HG02678 (cell line): ENCODE results near the gene IL17RE.

Experiments
- ATAC-seq: cut with Tn5 transposase; IDR thresholded peaks from one replicate; pipeline ENCODE4 v1.9.1; 2021; ENCODE audit warnings: mild to moderate bottlenecking, moderate library complexity; ENCODE audit not compliant: unreplicated experiment

Gene IL17RE

DNA sequence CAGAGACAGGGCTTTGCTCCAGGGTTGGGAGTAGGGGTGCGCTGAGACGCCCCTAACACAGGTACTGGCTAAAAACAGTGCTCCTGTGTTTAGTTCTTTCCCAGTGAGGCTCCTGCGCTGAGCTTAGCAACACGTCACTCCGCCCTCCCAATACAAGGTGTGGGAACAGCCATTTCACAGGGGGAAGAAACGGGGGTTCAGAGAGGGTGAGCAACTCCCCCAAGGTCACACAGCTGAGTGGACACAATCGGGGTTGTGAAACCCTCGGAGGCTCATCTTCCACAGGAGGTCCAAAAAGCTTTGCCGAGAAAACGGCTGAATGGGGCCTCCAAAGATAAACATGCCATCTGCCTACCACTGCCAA is 48.9 kb downstream of the IL17RE start:
- no peak for ATAC-seq

DNA sequence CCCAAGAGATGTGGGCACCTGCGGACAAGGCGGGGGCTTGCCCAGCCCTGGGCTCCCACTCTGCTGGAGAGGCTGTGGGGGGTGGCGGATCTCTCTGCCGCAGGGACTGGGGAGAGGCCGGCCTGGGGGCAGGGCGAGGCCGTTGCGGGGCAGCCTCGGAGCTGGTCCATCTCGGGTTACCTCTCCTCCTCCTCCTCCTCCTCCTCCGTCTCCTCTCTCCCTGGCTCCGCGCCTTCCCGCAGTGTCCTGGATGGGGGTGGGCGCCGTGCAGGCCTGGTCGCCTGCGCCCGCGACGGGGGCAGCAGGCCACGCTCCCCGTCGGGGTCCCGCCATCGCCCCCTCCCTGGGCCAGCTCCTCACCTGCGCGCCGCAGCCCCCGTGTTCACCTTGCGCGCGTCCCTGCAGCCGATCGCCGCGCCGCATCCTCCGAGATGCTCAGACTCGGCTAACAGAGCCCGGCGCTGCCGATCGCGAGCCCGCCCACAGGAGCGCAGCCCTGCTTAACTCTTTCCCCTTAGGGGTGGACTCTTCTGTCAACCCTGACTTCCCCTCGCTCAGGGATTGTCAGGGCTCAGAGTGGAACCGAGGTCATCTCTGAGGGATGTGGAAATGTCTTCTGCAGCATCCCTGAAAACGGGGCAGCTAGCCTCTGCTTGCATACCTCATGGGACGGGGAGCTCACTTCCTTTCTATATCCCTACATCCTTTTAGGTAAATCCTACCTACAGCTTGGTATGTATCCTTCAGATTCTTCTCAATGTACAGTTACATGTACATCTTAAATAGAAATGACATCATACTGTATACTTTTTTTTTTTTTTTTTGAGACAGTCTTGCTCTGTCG is 49.5 kb downstream of the IL17RE start, which contains the start of gene PRRT3:
Gene PRRT3, minus strand, starts transcription at position 447 of the 844 bp plus-strand sequence. CDS start 2,293 bp downstream, outside the sequence.
- ATAC-seq = peak; percentile 69

DNA sequence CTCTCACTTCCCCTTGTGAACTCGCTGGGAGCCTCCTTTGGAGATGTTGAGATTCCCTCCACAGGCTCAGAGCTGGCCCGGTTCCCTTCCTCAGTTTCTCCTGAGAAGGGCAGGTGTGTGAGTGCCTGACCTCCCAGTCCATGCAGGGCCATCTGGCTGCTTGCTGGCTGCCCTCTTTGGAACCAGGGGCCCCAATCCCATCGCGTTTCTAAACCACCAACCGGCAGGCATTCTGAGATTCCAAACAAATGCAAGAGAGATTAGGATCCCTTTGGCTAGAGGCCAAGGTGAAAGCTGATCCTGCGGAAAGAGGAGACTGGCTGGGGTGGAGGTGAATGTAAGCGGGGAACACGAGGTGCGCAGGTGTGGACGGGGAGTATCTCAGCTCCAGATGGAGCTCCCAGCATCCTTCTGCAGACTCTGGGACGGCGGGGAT is 52.4 kb downstream of the IL17RE start:
- no peak for ATAC-seq

DNA sequence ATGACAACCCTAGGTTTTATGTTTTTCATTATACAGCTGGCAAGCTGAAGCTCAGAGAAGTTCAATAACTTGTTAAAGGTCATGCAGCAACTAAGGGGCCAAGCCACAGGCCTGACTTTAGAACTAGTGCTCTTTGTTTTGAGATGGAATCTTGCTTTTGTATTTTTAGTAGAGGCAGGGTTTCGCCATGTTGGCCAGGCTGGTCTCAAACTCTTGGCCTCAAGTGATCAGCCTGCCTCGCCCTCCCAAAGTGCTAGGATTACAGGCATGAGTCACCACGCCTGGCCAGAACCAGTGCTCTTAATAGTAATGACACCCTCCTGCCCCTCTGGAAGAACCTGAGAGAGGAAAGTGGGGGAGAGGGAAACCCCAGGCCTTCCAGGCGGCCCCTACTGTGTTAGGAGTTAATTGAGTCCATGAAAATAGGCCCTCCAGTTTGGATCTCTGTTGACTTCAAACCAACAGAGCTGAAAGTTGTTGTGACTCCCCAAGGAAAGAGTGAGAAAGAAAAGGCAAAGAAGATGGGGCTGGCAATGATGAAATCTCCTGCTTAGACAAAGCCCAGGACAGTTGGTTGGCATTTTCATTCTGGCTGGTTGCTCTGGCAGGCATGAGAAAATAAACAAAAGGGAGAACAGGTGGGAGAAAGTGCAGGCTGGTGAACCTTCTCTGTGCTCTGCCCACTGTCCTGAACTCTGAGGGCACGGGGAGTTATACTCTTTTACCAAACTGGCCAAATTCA is 53.1 kb downstream of the IL17RE start:
- ATAC-seq = no peak

DNA sequence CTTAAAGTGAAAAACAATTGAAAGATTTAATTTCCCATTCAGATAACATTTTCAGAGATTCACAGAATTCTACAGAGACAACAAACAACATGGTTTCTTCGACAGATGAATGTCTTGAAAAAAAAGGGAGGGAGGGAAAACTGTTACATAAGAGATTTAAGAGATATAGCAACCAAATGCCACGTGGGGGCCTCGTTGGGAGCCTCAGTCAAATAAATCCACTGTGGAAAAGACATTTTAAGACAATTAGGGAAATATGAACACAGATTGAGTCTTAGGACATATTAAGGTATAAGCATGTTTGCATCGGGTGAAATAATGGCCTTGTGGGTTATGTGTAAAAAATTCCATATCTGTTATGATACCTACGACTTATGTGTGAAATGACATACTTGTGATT is 54.6 kb downstream of the IL17RE start:
- ATAC-seq = no peak

DNA sequence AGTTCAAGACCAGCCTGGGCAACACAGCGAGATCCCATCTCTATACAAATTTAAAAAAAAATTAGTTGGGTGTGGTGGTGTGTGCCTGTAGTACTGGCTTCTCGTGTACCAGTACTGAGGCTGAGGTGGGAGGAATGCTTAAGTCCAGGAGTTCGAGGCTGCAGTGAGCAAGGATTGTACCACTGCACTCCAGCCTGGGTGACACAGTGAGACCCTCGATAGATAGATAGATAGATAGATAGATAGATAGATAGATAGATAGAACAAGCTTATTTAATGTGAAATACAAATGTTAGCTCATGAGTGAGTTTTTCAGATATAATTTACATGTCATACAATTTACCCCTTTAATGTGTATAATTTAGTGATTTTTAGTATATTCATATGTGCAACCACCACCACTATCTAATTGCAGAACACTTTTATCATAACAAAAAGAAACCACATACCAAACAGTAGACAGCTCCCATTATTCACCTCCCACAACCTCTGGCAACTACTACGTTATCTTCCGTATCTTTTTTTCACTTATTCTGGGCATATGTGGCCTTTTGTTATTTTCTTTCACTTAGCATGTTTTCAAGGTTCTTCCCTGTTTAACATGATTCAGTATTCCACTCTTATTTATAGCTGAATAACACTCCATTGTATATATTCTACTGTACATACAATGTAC is 62.7 kb downstream of the IL17RE start:
- ATAC-seq = no peak
